KBM-7 (cell line): Measurements from ENCODE around the gene MATN4.

Experiments used
- DNase-seq: peaks from one replicate; pipeline ENCODE4 v3.0.0-alpha.2; 2015
- in situ Hi-C: fragments of 300-500 bp; cut with MboI; formaldehyde crosslinking; loops from 2 replicates; pipeline ENCODE4 v1.14.3; 2020; ENCODE audit warnings: low sequenced_read_pairs, low pct_unique_long_range_greater_than_20kb, mixed read lengths

MATN4 gene

DNA sequence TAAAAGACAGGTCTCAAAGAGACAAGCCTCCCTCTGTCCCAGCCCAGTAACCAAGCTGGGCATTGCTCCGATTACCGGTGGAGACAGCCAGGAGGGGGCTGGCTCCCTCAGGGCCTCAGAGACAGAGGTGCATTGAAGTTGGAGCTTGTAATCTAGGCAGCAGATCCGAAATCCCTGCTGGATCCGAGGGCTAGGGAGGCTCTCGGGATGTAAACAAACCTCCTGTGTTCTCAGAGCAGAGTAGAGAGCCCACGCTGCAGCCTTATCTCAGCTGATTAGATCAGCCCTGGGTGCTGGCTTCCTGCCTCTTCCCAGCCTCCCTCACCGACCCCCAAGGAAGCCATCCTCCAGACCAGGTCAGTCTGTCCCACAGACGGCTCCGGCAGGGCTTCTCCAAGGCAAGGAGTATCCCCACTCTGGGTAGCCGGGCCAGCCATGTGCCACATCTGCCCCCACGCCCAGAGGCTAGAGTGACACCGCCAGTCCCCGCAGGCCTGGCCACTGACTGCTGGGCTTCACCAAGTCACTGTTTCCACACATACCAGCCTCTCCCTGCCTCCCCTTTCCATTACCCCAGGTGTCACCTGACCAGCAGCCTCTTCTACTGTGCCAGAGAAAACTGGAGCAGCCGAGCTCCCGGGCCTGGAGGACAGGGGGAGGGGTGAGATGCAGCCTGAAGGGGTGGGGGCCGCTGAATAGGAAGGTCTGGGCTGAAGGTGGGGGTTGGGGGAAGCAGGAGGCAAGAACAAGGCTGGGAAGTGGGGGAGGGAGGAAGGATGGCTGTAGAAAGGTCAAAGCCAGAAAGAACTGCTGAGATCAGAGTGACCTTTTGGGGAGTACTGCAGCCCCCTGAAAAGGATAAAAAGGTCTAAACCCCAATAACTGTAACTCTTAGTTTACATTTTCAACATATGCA lies 34.1 kb upstream of the MATN4 start:
- in situ Hi-C loops = no loop called here
- DNase-seq = no peak

DNA sequence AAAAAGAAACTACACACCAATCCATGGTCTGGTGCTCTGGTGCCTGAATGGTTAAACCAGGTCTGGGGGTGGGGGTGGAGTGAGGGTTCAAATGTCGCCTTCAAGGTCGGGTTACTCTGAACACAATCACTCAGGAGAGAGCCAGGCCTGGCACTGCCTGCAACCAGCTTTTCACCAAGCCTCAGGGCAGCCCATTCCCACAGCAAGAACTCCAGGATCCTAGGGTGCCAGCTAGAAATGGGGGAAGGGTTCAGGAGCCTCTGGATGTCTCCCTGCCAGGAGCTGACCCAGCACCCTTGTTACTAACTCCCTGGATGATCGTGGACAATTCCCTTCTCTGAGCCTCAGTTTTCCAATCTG lies 33.5 kb upstream of the MATN4 start:
- in situ Hi-C loops = no loop called here

DNA sequence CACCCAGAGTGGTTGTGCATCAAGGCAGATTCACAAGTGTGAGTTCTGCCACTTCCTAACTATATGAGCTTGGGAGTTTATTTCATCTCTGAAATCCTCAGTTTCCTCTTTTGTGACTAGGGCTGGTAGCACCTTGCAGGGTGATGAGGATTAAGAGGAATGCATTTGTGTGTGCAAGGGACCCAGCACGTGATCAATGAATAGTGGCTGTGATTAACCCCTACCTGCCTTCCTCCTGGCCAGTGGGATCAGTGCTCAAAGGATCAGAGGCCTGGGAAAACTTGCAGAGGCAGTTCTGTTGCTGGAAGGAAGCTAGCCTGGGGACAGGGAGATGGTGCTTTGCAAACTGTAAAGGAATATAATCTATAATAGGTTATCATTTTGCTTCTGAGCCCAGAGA lies 32.9 kb upstream of the MATN4 start:
- in situ Hi-C loops = no loop called here
- no peak for DNase-seq

More for the DNA sequence above, 33.5 kb upstream of the MATN4 start:
- DNase-seq = no peak

DNA sequence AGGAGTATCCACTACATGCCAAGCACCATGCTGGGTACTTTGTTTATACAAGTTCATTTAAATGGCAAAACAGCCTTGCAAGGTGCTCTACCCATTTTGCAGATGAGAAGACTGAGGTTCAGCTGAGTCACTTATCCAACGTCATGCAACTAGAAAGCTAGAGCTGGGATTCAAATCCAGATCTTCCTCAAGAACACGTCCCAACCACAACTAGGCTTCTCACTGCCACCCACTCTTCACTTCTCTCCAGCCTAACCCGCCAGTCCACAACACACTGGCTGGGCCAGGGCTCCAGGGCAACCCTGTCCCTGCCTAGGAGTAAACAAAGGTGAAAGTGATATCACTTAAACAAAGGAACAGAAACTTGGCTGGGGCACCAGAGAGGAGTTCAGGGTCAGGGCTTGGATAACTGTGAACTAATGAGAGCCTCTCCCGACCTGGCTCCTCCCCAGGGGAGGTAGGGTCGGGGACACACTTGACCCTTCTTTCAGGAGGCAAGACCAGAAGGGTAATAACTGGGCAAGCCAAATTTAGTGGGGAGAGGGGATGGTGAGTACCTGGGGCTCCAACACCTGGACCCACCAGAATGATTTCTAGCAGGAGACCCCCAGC lies 32.2 kb upstream of the MATN4 start:
- no peak for DNase-seq
- in situ Hi-C loops = no loop called here

DNA sequence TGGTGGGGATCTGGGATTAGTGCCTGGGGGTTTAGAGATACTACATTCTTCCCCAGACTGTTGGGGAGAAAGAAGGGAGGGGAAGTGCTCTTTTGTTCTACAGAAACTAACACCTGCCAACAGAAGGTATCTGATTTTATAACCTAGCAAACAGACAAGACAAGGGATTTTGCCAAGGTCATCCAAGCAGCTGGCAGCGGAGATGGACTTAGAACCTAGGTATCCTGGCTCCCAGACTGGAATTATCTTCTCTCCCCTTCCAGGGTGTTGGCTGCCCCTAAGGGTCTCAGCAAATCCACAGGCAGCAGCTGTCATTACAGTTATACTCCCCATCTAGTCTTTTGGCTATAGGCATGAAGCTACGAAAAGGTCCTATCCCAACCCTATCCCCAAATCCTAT lies 31.7 kb upstream of the MATN4 start:
- in situ Hi-C loops = no loop called here
- no peak for DNase-seq

DNA sequence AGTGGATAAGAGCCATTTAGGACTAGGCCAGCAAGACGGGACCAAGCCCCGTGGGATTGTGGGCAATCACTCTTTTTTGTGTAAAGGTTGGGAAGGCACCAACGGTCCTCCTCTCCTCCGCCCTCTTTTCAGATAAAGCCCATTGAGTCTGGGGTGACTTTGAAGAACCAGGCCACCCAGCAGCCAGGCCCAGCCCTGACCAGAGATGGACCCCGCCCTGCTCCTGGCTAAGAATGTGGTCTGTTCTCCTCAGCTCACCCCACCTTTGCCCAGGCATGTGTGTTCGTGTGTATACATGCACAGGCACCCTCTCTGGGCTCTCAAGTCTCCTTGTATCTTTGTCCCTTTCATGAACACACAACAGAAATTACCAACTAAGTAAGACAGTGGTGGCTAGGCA lies 31.0 kb upstream of the MATN4 start:
- no peak for DNase-seq
- in situ Hi-C loops = no loop called here

DNA sequence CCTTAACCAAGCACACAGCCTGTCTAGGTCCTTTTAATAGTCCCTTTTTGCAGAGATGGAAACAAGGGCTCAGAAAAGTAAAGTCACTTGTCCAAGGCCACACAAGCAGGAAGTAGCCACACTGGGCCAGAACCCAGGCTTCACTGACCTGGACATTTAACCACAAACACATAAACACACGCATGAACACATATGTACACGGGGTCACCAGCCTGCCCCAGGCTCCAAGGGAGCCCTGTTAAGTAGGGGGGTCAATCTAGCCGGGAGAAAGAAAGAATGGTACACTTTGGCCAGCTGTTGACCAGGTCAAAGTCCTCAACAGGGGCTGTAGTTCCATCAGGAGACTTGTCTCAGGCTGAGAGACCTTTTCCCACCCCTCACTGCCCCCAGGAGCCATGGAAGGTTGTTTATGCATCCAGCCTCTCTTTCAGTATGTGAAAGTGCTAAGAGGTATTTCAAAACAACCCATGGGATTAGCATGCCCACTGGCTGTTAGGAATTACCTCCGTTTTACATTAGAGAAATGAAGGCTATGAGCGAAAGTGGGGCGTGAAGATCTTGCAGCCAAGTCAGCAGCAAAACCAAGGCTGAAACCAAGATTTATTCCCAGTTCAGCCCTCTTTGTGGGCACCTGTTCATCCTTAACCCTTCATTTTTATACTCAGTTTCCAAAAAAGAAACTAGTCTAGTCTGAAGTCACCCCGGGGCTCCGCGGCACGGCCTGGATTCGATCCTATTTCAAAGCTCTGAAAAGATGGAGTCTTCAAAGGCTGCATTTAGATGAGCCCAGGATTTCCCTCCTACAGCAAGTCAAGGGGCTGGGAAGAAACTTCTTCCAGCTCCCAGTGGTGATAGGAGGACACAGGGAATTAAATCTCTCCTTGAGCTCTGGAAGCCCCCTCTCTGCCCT lies 30.3 kb upstream of the MATN4 start:
- in situ Hi-C loops = no loop called here
- no peak for DNase-seq

DNA sequence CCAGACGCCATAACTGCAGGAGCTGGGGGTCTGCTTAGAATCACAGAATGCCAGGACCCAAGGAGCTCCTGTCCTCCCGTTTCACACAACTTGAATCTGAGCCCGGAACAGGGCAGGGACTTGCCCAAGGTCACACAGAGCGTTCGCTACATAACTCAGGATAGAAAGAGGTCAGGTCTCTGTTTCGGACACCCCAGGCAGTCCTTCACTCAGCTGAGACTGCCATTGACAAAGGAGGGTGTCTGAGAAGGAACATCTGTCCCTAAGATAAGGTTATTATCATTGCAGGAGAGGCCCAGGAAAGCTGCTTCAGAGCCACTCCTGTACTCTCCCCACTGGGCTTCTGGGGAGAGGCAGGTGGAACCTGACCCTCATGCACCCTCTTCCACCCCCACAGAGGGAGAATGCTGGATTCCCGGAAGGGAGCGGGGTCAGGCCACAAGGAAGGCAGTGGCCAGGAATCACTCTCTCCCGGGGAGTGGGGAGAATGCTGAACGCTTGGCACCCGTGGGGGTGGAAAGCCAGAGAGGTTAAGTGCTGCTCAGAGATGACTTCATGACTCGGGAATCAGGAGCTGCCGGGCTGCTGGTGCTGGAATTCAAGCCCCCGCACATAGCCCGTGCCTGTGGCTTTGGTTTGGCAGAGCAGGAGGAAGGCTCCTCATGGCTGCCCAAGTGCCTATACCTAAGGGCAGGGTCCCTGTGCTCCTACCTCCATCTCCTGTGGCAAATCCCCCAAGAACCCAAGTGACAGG lies 29.4 kb upstream of the MATN4 start:
- in situ Hi-C loops = no loop called here
- DNase-seq = no peak

DNA sequence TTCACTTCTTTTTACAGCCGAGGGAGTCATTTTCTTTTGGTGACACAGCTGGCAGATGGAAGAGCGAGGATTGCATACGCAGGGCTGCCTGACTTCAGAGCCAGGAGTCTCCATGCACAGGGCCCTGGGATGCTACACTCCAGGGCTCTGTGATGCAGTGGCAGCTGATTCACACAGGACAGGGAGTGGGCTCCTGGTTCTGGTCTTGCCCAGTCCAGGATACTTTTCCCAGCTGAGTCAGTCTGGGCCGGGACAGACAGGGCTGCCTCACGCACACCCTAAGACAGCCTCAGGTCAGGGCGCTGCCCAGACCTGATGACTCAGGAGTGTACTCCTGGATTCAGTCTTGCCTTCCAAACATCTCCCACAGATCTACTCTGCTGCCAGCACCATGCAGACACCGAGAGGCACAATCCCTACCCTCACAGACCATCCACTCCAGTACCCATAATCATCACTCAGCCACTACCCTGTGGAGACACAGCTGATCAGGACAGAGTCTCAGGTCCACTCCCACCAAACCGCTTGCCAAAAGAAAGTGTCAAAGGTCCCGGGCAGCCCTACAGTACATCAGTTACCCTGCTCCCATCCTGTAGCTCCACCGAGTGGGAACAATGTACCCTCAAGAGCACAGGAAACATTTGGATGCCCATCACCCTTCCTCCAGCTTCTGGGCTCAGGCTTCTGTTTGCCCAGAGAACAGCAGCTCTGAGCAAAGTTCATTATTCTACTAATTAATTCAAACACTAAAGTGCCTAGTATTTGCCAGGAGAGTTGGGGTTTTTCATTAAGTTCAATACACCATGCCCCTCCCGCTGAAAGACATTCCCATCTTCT lies 28.6 kb upstream of the MATN4 start:
- DNase-seq = no peak
- in situ Hi-C loops = no loop called here

DNA sequence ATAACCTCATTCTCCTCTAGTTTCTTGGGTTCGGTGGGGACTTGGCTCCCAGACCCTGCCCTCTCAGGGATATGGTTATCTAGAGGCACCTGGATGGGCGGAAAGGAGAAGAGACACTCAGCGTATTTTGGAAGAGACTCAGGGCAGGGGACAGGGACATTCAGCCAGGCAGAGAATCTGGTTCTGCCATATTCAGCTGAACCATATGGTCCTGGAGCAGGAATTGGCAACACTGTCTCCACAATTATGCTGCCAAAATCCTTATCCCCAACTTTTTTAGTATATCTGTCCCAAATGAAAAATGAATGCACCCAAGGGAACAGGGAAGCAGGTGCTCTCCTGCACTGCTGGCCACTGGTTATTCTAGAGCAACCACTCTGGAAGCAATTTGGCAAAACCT lies 22.4 kb upstream of the MATN4 start:
- in situ Hi-C loops = no loop called here
- no peak for DNase-seq

DNA sequence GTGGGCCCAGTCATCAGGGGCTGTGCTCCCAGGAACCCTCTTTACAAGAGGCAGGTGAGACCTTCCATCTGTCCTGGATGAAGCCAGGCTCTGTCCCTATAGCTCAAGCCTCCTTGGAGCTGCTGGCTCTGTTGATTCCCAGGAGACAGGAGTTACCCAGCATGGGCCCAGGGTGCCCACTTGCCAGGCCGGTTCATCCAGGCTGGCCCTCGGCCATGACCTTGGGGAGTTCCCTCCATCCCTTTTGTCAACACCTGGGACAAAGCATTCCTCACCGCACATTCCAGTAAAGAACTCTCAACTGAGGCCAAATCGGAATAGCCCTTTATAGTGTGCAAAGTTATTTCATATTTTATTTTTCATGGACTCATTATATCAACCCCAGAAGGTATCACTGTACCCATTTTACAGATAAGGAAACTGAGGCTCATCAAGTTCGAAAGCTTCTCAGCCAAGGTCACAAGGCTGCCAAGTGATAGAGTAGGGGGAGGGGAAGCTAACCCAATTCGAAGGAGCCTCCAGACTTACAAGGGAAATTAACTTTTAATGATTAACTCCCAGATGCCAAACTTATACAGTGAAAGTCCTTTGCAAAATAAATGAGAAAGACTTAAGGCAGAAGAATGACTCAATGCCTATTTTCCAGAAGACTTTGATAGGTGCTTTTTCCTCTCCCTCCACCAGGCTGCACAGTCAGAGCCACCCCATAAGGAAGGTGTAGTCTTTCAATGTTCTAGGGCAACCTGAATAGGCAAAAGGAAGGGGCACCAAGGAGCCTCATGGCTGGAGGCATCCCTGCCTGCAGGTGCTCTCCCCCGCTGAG lies 21.6 kb upstream of the MATN4 start:
- in situ Hi-C loops = no loop called here
- no peak for DNase-seq

DNA sequence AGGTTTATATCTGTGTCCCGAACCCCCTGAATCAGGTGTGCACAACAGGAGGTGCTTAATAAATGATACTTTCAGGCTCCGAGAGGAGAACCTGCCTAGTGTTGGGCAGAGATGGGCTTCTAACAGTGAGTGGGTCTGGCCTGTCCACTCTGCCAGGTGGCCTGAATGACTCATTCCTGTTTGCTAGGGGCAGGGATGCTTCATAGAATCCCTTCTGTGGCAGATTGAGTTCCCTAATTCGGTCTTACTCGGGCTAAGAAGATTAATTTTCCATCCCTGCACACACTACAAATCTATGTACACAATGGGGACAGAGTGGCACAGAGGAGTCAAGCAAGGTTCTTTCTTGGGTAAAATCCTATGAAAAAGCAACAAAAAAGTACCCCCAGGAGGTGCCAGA lies 20.4 kb upstream of the MATN4 start:
- no peak for DNase-seq
- in situ Hi-C loops = no loop called here

DNA sequence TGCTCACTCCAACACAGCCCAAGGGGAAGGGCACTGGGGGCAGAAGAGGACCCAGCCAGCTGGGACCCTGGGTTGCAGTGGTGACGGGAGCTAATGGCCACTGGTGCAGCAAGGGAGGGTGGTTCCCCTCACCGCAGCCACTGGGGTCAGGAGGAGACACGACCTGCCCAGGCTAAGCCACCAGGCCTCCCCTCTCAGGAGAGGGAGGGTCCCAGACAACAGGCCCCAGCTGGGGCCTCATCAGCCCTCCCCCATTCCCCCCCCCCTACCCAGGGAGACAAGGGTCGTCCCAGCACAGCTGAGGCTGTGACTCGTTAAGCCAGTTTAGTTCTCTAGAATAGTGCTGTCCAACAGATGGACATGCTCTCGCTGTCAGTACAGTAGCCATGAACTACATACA lies 17.3 kb upstream of the MATN4 start:
- in situ Hi-C loops = no loop called here
- no peak for DNase-seq

DNA sequence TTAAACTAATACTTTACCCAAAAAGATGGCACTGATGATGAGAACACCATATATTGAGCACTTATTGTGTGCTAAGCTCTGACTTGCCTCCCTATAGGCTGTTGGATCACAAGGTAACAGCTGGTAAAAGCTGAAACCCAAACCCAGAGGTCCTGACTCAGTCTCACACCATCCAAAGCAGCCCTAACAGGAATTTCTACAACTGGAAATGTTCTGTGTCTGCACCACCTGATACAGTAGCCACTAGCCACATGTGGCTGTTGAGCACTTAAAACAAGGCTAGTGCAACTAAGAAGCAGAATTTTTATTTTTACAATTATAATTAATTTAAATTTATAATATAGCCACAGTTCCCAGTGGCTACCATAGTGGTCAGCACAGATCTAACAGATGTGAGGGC lies 15.6 kb upstream of the MATN4 start:
- DNase-seq = no peak
- in situ Hi-C loops = loop anchor here (25.0 kb wide), 1 partner anchor 439 kb away; no protein-coding TSS in a partner anchor

DNA sequence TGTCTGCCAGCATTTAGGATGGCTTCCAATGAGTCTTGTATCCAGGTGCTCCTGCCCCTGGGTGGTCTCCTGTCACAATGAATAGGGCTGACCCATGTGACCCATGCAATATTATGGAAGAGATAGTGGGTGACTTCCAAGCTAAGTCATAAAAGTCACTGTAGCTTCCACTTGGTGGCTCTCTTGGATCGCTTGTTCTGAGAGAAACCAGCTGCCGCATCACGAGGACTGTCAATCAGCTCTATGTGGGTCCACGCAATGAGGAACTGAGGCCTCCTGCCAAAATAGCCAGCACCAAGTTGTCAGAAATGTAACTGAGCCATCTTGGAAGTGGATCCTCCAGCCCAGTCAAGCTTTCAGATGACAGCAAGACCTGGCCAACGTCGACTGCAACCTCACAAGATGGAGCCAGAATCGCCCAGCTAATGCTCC lies 14.9 kb upstream of the MATN4 start:
- in situ Hi-C loops = loop anchor here (25.0 kb wide), 1 partner anchor 439 kb away; no protein-coding TSS in a partner anchor
- DNase-seq = peak; percentile 71

DNA sequence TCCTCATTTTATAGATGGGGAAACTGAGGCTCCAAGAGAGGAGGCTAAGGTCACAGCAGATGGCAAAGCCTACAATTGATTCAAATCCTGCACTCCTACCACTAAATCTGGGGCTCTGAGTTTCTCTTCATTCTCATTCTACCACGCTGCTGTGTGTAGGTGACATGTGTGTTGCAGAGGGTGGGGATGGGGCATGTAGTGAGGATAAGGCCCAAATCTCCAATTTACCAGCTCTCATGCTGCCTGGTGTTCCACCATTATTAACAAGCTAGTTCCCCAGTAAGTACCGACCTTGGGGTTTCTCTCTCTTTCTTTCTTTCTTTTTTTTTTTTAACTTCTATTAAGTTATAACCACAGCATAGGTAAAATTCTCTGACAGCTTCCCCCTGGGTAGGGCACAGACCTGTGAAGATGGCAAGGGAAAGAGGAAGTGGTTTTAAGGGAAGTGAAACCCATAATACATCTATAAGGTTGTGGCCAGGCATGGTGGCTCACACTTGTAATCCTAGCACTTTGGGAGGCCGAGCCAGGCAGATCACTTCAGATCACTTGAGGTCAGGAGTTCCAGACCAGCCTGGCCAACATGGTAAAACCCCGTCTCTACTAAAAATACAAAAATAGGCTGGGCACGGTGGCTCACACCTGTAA lies 13.0 kb upstream of the MATN4 start:
- peak; percentile 82 for DNase-seq
- in situ Hi-C loops = loop anchor here (25.0 kb wide), 1 partner anchor 441 kb away; no protein-coding TSS in a partner anchor

DNA sequence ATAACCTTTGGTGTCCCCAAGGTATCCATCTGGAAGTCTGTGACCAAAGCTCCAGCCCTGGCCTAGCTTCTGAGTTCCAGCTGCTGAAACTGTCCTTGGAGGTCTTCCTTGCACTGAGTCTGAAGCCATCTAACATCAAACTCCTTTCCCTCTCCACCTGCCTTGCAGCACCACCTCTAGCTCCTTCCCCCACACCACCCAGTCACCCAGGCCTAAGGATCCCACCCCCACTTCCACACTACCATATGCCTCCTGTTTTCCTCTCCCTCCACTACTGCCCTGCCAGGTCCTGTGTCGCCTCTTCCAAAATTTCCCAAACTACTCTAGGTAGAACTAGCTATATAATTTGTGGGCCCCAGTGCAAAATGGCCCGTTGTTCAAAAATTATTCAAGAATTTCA lies 10.8 kb upstream of the MATN4 start:
- in situ Hi-C loops = loop anchor here (25.0 kb wide), 1 partner anchor 443 kb away; no protein-coding TSS in a partner anchor
- DNase-seq = no peak
